Activated T-cell treated with anti-CD3 and anti-CD28 coated beads, Interleukin-2, amount 50 U/mL, for 1 hour (primary cell): ENCODE measurements around the gene RNASE4.

Experiments
- DNase-seq: peaks from one replicate; pipeline ENCODE4 v3.0.0-alpha.2; 2020

RNASE4 gene

GRCh38 chr14:20748439-20748838, 64.1 kb downstream of the RNASE4 start:
- no peak for DNase-seq

- no peak for DNase-seq
These were observed 65.8 kb downstream of the RNASE4 start for GRCh38 chr14:20750194-20750593.
